DMS153 treated with DMSO at 0.1 percent for 48 hours (cell line): Measurements from ENCODE around the gene KRTAP5-9.
"Not testable (repeated sequence)": the region's sequence is repeated elsewhere in the genome, so short reads cannot be mapped to it uniquely, and the experiment has no call there.

ENCODE experiments used
- DNase-seq: peaks from one replicate; lab custom pipeline; 2025; ENCODE audit not compliant: unreplicated experiment; lab: John Stamatoyannopoulos, UW

Gene KRTAP5-9

GRCh38 chr11:71532036-71532610, 16.1 kb upstream of the KRTAP5-9 start:
- no peak for DNase-seq

- not testable (repeated sequence) for DNase-seq
These were observed 13.3 kb upstream of the KRTAP5-9 start for GRCh38 chr11:71534711-71535608.

- no peak for DNase-seq
These were observed 12.4 kb upstream of the KRTAP5-9 start for GRCh38 chr11:71535825-71536224.

GRCh38 chr11:71537537-71537936, 10.7 kb upstream of the KRTAP5-9 start:
- no peak for DNase-seq

GRCh38 chr11:71537977-71538665, 10.1 kb upstream of the KRTAP5-9 start, which contains the start of gene KRTAP5-8:
KRTAP5-8 (plus strand) TSS chr11:71538025; CDS start chr11:71538056, 31 bp downstream.
- DNase-seq: not testable (repeated sequence)

- DNase-seq: no peak
These were observed 9.6 kb upstream of the KRTAP5-9 start for GRCh38 chr11:71538666-71538990.

GRCh38 chr11:71539017-71539416, 9.2 kb upstream of the KRTAP5-9 start:
- no peak for DNase-seq

GRCh38 chr11:71539971-71540370, 8.2 kb upstream of the KRTAP5-9 start:
- DNase-seq: not testable (repeated sequence)

- DNase-seq: not testable (repeated sequence)
These were observed 7.5 kb upstream of the KRTAP5-9 start for GRCh38 chr11:71540521-71541304.

GRCh38 chr11:71542382-71542781, 5.8 kb upstream of the KRTAP5-9 start:
- no peak for DNase-seq

GRCh38 chr11:71542879-71543777, 5.1 kb upstream of the KRTAP5-9 start:
- DNase-seq: no peak

- no peak for DNase-seq
These were observed 4.4 kb upstream of the KRTAP5-9 start for GRCh38 chr11:71543866-71544265.

GRCh38 chr11:71544525-71545214, 3.5 kb upstream of the KRTAP5-9 start:
- DNase-seq: no peak

- no peak for DNase-seq
These were observed 2.7 kb upstream of the KRTAP5-9 start for GRCh38 chr11:71545405-71545966.

GRCh38 chr11:71548716-71549151, 514 bp downstream of the KRTAP5-9 start:
- DNase-seq: no peak

- DNase-seq: no peak
These were observed 3.5 kb downstream of the KRTAP5-9 start for GRCh38 chr11:71551711-71552110.

GRCh38 chr11:71554996-71555395, 6.8 kb downstream of the KRTAP5-9 start:
- DNase-seq: no peak

- DNase-seq: no peak
These were observed 7.3 kb downstream of the KRTAP5-9 start for GRCh38 chr11:71555508-71555907.

GRCh38 chr11:71556018-71556417, 7.8 kb downstream of the KRTAP5-9 start:
- DNase-seq: no peak
